GM19035 (cell line): Measurements from ENCODE around the gene UBE4B.

Source experiments
- ATAC-seq: cut with Tn5 transposase; IDR thresholded peaks from one replicate; pipeline ENCODE4 v1.9.1; 2021; ENCODE audit not compliant: unreplicated experiment

Gene UBE4B

GRCh38 chr1:10108948-10109708 lies 76.4 kb downstream of the UBE4B start:
- no peak for ATAC-seq

GRCh38 chr1:10113501-10113900 lies 80.7 kb downstream of the UBE4B start:
- ATAC-seq: no peak

- ATAC-seq: no peak
These were observed 82.0 kb downstream of the UBE4B start for GRCh38 chr1:10114746-10115145.

GRCh38 chr1:10117132-10117531 lies 84.4 kb downstream of the UBE4B start:
- no peak for ATAC-seq

GRCh38 chr1:10117865-10118264 lies 85.1 kb downstream of the UBE4B start:
- no peak for ATAC-seq

- ATAC-seq: no peak
These were observed 88.9 kb downstream of the UBE4B start for GRCh38 chr1:10121688-10122087.

GRCh38 chr1:10122926-10123325 lies 90.2 kb downstream of the UBE4B start:
- ATAC-seq: no peak

- ATAC-seq: no peak
These were observed 95.5 kb downstream of the UBE4B start for GRCh38 chr1:10128101-10128765.

GRCh38 chr1:10132316-10132715 lies 99.6 kb downstream of the UBE4B start:
- ATAC-seq: no peak

- ATAC-seq: no peak
These were observed 100.1 kb downstream of the UBE4B start for GRCh38 chr1:10132852-10133251.

- ATAC-seq: no peak
These were observed 108.2 kb downstream of the UBE4B start for GRCh38 chr1:10140981-10141380.

- ATAC-seq: no peak
These were observed 111.3 kb downstream of the UBE4B start for GRCh38 chr1:10143961-10144485.

- ATAC-seq: no peak
These were observed 113.6 kb downstream of the UBE4B start for GRCh38 chr1:10146391-10146790.

GRCh38 chr1:10149231-10149630 lies 116.5 kb downstream of the UBE4B start:
- no peak for ATAC-seq

GRCh38 chr1:10152709-10153284 lies 120.0 kb downstream of the UBE4B start:
- ATAC-seq: no peak

GRCh38 chr1:10155087-10155712 lies 122.4 kb downstream of the UBE4B start:
- ATAC-seq: no peak

GRCh38 chr1:10160173-10160572 lies 127.4 kb downstream of the UBE4B start:
- ATAC-seq: no peak

GRCh38 chr1:10160907-10161490 lies 128.2 kb downstream of the UBE4B start:
- no peak for ATAC-seq

- ATAC-seq: no peak
These were observed 129.0 kb downstream of the UBE4B start for GRCh38 chr1:10161541-10162290.

GRCh38 chr1:10168912-10169514 lies 136.3 kb downstream of the UBE4B start:
- ATAC-seq: no peak
